Measurements from ENCODE around the gene CFAP97.
A peak's percentile ranks its signal among the peaks of the same experiment; 100 is the strongest.

Gene CFAP97

GRCh38 chr4:185113340-185113739 is 90.5 kb downstream of the CFAP97 start:
- H3K4me3 ChIP-seq (ENCODE audit: low read depth, low read length): no peak overlapping the region
- no peak for TF ChIP-seq CTCF (IDR thresholded peaks at IDR 0.05; ENCODE audit: insufficient read depth, low read length, missing control alignments)
- CTCF ChIA-PET: interaction anchor here (0.9 to 5.3 kb wide), 3 partner anchors 11 to 72 kb away, joined by 3 to 22 read pairs (median 3); no protein-coding TSS in a partner anchor
- DNase-seq (ENCODE audit: low read depth, low spot score): no peak
- POLR2A ChIA-PET: no interaction called here

GRCh38 chr4:185112104-185112503 is 91.7 kb downstream of the CFAP97 start:
- DNase-seq (ENCODE audit: low read depth, low spot score): peak; percentile 82
- CTCF ChIA-PET: interaction anchor here (0.6 to 1.0 kb wide), 2 partner anchors 14 to 16 kb away, joined by 3 read pairs; no protein-coding TSS in a partner anchor
- TF ChIP-seq CTCF (IDR thresholded peaks at IDR 0.05; ENCODE audit: insufficient read depth, low read length, missing control alignments): no peak
- H3K4me3 ChIP-seq (ENCODE audit: low read depth, low read length): no peak overlapping the region
- POLR2A ChIA-PET: interaction anchor here (0.7 kb wide), 1 partner anchor 17 kb away, joined by 4 read pairs; no protein-coding TSS in a partner anchor

GRCh38 chr4:185110375-185110823 is 93.4 kb downstream of the CFAP97 start:
- no peak overlapping the region for H3K4me3 ChIP-seq (ENCODE audit: low read depth, low read length)
- TF ChIP-seq CTCF (IDR thresholded peaks at IDR 0.05; ENCODE audit: insufficient read depth, low read length, missing control alignments): no peak
- CTCF ChIA-PET: interaction anchor here (1.1 kb wide), 1 partner anchor 14 kb away, joined by 3 read pairs; no protein-coding TSS in a partner anchor
- DNase-seq (ENCODE audit: low read depth, low spot score): no peak
- POLR2A ChIA-PET: no interaction called here

GRCh38 chr4:185109736-185110135 is 94.1 kb downstream of the CFAP97 start:
- ChIA-PET POLR2A (no interaction called here), CTCF (interaction anchor here (1.1 to 1.9 kb wide), 2 partner anchors 13 to 14 kb away, joined by 3 to 13 read pairs; no protein-coding TSS in a partner anchor)
- DNase-seq (ENCODE audit: low read depth, low spot score): no peak
- no peak for TF ChIP-seq CTCF (IDR thresholded peaks at IDR 0.05; ENCODE audit: insufficient read depth, low read length, missing control alignments)
- no peak overlapping the region for H3K4me3 ChIP-seq (ENCODE audit: low read depth, low read length)
